ENCODE measurements around the gene PLEKHA1. TPM values are rescaled to one million over a fixed set of nuclear protein-coding genes. Genes with fewer than 3 reads are reported as not detected.

PLEKHA1 gene
- total RNA-seq, 2 experiments from 2014 or later: 5.5 to 7.3 TPM

GRCh38 chr10:122354383-122354782 is 20.1 kb upstream of the PLEKHA1 start:
- no peak for DNase-seq (ENCODE audit: low spot score)
- intact Hi-C loops (cut with micrococcal nuclease; ENCODE audit: unreplicated experiment): no loop called here
- POLR2A ChIA-PET: no interaction called here
- no peaks in the 10 kb centered on the region for H3K36me3 ChIP-seq (ENCODE audit: insufficient read depth, low read length)
- H3K4me3 ChIP-seq (ENCODE audit: low read depth, low read length, poor library complexity, severe bottlenecking): no peak overlapping the region
- no peak overlapping the region for H3K4me2 ChIP-seq (ENCODE audit: low read length)
- no peaks in the 10 kb centered on the region for H4K20me1 ChIP-seq (ENCODE audit: insufficient read depth, low read length)
- peaks cover 11% of the 10 kb centered on the region for H3K4me1 ChIP-seq (ENCODE audit: insufficient read depth, low read length, poor library complexity, severe bottlenecking)
- no TSS peak for BruUV-seq (replicated peaks)
- no peaks in the 10 kb centered on the region for H3K79me2 ChIP-seq (ENCODE audit: insufficient read depth, low read depth, low read length)
- no peak for TF ChIP-seq CTCF (conservative IDR thresholded peaks at IDR 0.05; ENCODE audit: low read length)
- TF ChIP-seq EZH2phosphoT487 (IDR thresholded peaks at IDR 0.05; ENCODE audit: borderline replicate concordance, low read depth, low read length): no peak
- H3K9me3 ChIP-seq (ENCODE audit: low read length): no peaks in the 10 kb centered on the region; the same call in 1 of the 2 replicates
- no peak overlapping the region for H2AFZ ChIP-seq (ENCODE audit: low read length)
- no peaks in the 10 kb centered on the region for H3K9me2 ChIP-seq (ENCODE audit: insufficient read depth, low read length)
- CTCF ChIA-PET (ENCODE audit: unreplicated experiment): no interaction called here
- H3K27ac ChIP-seq (ENCODE audit: low read depth, low read length, poor library complexity, severe bottlenecking): no peak overlapping the region

GRCh38 chr10:122357685-122358084 is 16.8 kb upstream of the PLEKHA1 start:
- Histone ChIP-seq H3K4me3 (ENCODE audit: low read depth, low read length, poor library complexity, severe bottlenecking) (no peak overlapping the region), H2AFZ (ENCODE audit: low read length) (no peak overlapping the region), H3K9me3 (ENCODE audit: low read length) (no peaks in the 10 kb centered on the region), H3K79me2 (ENCODE audit: insufficient read depth, low read depth, low read length) (no peaks in the 10 kb centered on the region), H3K4me2 (ENCODE audit: low read length) (no peak overlapping the region), H4K20me1 (ENCODE audit: insufficient read depth, low read length) (no peaks in the 10 kb centered on the region), H3K4me1 (ENCODE audit: insufficient read depth, low read length, poor library complexity, severe bottlenecking) (no peaks in the 10 kb centered on the region), H3K9me2 (ENCODE audit: insufficient read depth, low read length) (no peaks in the 10 kb centered on the region), H3K36me3 (ENCODE audit: insufficient read depth, low read length) (no peaks in the 10 kb centered on the region), H3K27ac (ENCODE audit: low read depth, low read length, poor library complexity, severe bottlenecking) (no peak overlapping the region)
- BruUV-seq (replicated peaks): no TSS peak
- no peak for TF ChIP-seq CTCF (conservative IDR thresholded peaks at IDR 0.05; ENCODE audit: low read length)
- TF ChIP-seq EZH2phosphoT487 (IDR thresholded peaks at IDR 0.05; ENCODE audit: borderline replicate concordance, low read depth, low read length): no peak
- intact Hi-C loops (cut with micrococcal nuclease; ENCODE audit: unreplicated experiment): no loop called here
- no peak for DNase-seq (ENCODE audit: low spot score)
- POLR2A ChIA-PET: interaction anchor here (1.0 kb wide), 1 partner anchor 1260 kb away, joined by 4 read pairs; no protein-coding TSS in a partner anchor
- CTCF ChIA-PET (ENCODE audit: unreplicated experiment): no interaction called here

- Histone ChIP-seq H3K9me3 (ENCODE audit: low read length) (no peaks in the 10 kb centered on the region), H3K4me2 (ENCODE audit: low read length) (no peak overlapping the region), H3K27ac (ENCODE audit: low read depth, low read length, poor library complexity, severe bottlenecking) (no peak overlapping the region), H3K79me2 (ENCODE audit: insufficient read depth, low read depth, low read length) (no peaks in the 10 kb centered on the region), H2AFZ (ENCODE audit: low read length) (no peak overlapping the region), H4K20me1 (ENCODE audit: insufficient read depth, low read length) (no peaks in the 10 kb centered on the region), H3K4me1 (ENCODE audit: insufficient read depth, low read length, poor library complexity, severe bottlenecking) (no peaks in the 10 kb centered on the region), H3K36me3 (ENCODE audit: insufficient read depth, low read length) (no peaks in the 10 kb centered on the region), H3K9me2 (ENCODE audit: insufficient read depth, low read length) (no peaks in the 10 kb centered on the region), H3K4me3 (ENCODE audit: low read depth, low read length, poor library complexity, severe bottlenecking) (no peak overlapping the region)
- ChIA-PET POLR2A (interaction anchor here (0.5 to 1.5 kb wide), 4 partner anchors 14 to 735 kb away, joined by 4 to 5 read pairs (median 4); partner anchors contain the start of gene PLEKHA1), CTCF (ENCODE audit: unreplicated experiment) (no interaction called here)
- DNase-seq (ENCODE audit: low spot score): no peak
- BruUV-seq (replicated peaks): no TSS peak
- intact Hi-C loops (cut with micrococcal nuclease; ENCODE audit: unreplicated experiment): no loop called here
- no peak for TF ChIP-seq EZH2phosphoT487 (IDR thresholded peaks at IDR 0.05; ENCODE audit: borderline replicate concordance, low read depth, low read length)
- no peak for TF ChIP-seq CTCF (conservative IDR thresholded peaks at IDR 0.05; ENCODE audit: low read length)
These were observed 14.9 kb upstream of the PLEKHA1 start for GRCh38 chr10:122359621-122360020.

All from OCI-LY7 (cell line).